Inflammatory macrophage treated with lipopolysaccharide for 4 hours (primary cell): ENCODE measurements around the gene KSR2.
"Not testable (repeated sequence)": the region's sequence is repeated elsewhere in the genome, so short reads cannot be mapped to it uniquely, and the experiment has no call there.

Experiments
- DNase-seq: peaks from one replicate; pipeline ENCODE4 v3.0.0-alpha.2; 2020

Gene KSR2

GRCh38 chr12:117968826-117969659 lies at the start of gene KSR2:
TSS of gene KSR2 (minus strand) at chr12:117968990. CDS start at chr12:117968255, 735 bp downstream.
- DNase-seq: no peak

DNA sequence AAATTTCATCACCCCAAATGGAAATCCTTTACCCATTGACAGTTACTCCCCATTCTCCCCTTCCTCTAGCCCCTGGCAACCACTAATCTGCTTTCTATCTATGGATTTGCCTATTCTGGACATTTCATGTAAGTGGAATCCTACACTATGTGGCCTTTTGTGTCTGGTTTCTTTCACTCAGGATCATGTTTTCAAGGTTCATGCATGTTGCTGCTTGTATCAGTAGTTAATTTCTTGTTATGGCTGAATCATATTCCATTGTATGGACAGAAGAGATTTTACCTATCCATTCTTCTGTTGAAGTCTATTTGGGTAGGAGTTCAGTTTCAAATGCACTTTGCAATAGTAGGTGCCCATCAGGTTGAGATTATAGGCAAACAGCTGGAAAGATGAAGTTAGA lies 49.1 kb upstream of the KSR2 start:
- no peak for DNase-seq

- peak; percentile 98 for DNase-seq
Observed at GRCh38 chr12:118016424-118017264, 47.9 kb upstream of the KSR2 start, which contains the start of gene RFC5. TSS of gene RFC5 (plus strand) at chr12:118016703. CDS start at chr12:118016828, 125 bp downstream.

DNA sequence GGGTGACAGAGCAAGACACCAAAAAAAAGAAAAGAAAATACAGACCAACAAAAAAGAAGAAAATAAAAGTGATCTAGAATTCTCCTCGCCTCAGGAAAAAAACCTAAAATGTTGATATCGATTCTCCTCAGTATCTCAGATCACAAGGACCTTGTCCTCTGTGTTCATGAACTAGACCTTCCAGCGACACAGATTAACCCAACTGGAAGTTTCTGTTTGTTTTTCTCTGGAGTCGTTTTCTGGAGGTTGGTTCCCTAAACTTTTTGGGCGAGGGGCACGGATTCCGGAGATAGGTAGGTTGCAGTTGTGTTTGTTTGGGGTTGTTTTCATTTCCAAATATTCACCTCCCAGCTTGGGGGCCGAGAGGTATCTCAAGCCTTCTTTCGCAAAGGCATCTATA lies 47.2 kb upstream of the KSR2 start:
- no peak for DNase-seq

GRCh38 chr12:118015306-118015705 lies 46.5 kb upstream of the KSR2 start:
- no peak for DNase-seq

- DNase-seq: no peak
Observed at GRCh38 chr12:118013283-118013682, 44.5 kb upstream of the KSR2 start.

DNA sequence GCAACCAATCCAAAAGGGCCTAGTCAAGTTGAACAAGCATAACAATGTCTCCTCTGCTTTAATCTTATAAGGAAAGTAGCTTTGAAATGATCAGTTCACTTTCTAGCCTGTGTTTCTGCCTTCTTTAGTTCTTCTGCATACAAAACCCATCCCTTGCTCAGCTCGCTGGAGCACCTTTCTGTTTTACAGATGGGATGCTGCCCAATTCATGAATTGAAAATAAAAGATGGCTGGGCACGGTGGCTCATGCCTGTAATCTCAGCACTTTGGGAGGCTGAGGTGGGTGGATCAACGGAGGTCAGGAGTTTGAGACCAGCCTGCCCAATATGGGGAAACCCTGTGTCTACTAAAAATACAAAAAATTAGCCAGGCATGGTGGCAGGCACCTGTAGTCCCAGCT lies 43.2 kb upstream of the KSR2 start:
- no peak for DNase-seq

GRCh38 chr12:118011377-118011776 lies 42.6 kb upstream of the KSR2 start:
- DNase-seq: no peak

DNA sequence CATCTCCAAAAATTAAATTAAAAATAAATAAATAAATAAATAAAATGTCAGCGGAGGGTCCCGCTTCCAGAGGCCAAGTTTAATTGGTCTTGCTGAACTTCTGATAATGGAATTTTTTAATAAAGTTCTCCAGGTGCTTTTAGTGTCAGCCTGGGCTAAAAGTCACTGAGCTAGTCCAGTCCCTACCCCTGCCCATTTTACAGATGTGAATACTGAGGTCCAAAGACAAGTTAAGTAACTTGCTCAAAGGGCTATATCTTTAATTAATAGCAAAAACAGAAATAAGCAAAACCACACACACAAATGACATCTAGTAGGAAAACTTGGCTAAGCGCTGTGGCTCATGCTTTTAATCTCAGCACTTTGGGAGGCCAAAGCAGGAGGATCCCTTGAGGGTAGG lies 42.1 kb upstream of the KSR2 start:
- no peak for DNase-seq

DNA sequence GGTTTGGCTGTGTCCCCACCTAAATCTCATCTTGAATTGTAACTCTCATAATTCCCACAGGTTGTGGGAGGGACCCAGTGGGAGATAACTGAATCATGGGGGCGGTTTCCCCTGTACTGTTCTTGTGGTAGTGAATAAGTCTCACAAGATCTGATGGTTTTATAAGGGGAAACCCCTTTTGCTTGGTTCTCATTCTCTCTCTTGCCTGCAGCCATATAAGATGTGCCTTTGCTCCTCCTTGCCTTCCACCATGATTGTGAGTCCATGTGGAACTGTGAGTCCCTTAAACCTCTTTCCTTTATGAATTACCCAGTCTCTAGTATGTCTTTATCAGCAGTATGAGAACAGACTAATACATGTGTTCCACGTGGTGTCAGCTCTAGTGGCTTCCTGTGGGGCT lies 31.0 kb upstream of the KSR2 start:
- not testable (repeated sequence) for DNase-seq

DNA sequence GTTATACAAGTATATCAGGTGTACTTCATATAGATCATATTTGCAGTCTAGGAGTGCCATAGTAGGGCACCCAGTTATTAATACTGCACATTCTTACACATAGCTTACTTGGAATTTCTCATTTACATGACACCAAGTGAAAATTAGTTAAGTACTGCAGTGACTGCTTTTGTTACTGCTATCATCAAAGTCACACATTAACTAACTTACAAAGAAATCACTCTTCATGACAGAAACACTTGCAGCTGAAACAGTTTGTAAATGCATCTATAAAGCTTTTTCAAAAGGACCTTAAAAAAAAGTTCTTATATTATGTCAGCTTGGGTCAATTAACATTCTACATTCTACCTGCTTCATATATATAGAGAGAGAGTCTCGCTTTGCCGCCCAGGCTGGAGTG lies 29.9 kb upstream of the KSR2 start:
- DNase-seq: no peak

DNA sequence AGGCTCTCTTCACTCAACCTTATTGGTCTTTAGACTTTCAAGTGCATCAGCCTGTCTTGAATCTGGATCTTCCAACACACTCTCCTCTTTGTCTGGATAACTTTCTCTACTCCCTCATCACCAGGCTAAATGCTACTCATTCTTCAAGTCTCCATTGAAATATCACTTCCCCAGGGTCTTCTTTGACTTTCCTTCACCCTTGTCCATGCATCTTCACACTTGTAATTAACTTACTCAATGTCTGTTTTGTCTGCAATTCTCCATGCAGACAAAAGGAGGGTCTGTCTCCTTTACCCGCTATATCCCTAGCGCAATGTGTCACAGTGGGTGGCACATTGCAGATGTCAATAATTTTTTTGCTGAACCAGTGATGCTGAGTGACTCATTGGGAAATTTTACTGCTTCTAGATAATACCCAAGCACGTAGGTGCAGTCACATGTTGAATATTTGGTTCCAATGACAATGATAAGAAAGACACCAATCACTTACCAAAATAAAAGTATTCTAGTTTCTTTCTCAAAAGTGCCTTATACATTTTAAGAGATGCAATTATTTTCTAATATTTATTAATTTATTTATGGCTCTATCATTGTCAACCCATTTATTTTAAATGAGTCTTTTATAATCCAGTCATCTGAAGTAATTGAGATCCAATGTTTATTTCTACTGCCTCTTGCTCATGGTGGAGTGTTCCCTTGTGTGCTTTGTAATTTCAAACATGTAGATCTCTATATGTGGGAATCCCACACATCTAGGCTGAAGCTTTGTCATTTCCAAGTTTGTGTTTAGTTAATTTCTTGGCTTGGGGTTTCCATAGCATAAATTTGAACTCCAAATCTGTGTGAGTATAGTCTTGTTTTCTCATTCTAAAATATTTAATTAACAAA lies 26.0 kb upstream of the KSR2 start:
- DNase-seq: no peak

GRCh38 chr12:117986705-117987469 lies 18.1 kb upstream of the KSR2 start:
- peak; percentile 27 for DNase-seq

- DNase-seq: no peak
Observed at GRCh38 chr12:117985182-117985581, 16.4 kb upstream of the KSR2 start.

DNA sequence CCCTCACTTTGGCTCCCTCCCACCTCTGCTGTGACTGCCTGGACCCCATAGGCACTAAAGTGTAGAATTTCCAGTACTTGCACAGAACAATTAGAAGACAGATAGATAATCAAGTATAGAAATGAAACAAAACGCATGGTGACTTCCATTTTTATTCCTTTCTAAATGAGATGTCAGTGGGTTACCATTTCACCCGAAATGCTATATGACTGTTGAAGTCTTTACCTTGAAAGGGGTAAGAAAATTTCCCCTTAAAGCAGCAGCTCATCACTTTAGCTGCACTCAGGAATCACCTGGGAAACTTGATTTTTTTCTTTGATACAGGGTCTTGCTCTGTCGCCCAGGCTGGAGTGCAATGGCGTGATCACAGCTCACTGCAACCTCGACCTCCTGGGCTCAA lies 12.5 kb upstream of the KSR2 start:
- DNase-seq: no peak

DNA sequence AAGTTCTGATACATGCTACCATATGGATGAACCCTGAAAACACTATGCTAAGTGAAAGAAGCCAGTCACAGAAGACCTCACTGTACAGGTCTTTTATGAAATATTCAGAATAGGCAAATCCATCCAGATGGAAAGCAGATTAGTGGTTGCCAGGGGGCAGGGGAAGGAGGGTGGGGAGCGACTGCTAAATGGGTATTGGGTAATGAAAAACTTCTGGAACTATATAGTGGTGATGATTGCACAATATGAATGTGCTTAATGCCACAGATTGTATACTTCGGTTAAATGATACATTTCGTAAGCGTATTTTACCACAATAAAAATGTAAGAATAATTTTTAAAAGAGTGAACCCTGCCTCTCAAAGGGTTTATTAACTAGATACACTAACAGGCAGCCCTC lies 11.8 kb upstream of the KSR2 start:
- no peak for DNase-seq

- no peak for DNase-seq
Observed at GRCh38 chr12:117977373-117977772, 8.6 kb upstream of the KSR2 start.

DNA sequence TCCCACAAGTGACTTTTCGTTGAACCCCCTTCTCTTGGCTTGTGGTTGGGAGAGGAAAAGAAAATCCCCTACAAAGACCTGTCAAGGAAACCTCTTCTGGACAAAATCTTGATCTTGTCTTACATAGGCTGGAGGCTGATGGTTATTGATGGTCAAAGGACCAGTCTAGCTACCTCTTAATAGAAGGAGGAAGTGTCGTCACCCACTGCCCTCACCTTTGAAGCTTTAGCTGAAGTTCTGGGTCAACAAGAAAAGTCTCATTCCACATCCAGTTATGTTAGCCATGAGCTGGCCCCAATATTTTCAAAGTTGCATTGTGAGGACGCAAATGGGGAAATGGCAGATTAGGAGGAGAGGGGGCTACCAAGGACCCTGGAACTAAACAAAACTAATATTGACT lies 6.2 kb upstream of the KSR2 start:
- no peak for DNase-seq

DNA sequence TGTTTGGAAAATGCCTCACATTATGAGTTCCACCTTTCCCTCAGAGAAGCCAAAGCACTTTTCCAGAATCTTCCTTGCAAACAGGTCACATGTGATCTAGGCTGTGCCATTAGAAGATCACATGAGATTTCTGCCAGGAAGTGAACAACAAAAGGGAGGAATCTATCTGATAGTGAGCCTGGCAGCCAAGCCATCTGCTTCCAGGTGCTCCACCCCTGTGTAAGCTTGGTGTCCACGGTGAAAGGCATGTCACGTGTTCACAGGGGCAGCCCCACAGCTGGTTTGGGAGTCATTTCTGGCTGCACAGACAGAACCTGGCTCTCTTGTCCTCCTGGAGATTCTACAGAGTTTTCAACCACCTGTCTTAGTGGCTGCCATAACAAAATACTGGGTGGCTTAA lies 3.5 kb upstream of the KSR2 start:
- DNase-seq: no peak

- no peak for DNase-seq
Observed at GRCh38 chr12:117970334-117970733, 1.5 kb upstream of the KSR2 start.

DNA sequence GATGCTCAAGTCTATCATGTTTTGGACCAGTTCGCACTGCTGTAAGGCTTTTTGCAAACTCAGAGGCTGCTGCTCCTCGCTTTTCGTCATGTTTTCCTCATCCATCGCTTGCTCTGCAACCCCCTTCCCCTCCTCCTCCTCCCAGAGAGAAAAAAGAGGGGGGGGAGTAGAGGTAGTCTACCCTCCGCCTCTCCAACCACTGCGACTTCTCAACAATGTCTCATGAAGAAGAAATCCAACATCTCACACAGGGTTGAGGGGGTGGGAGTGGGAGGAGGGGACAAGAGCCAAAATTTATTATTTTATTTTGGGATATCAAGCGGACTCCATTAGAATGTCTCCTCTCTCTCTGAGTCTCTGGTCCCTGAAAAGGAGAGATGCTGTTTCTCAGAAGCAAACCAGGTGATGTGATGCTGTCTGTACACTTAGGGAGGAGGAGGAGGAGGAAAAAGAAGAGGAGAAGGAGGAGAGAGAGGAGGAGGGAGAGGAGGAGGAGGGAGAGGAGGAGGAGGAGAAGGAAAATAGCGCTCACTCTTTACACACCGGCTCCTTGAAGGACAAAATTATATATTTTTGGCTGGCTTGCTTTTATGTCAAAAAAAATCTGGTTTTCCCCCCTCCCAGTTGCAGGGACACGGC lies 520 bp downstream of the KSR2 start:
- no peak for DNase-seq

DNA sequence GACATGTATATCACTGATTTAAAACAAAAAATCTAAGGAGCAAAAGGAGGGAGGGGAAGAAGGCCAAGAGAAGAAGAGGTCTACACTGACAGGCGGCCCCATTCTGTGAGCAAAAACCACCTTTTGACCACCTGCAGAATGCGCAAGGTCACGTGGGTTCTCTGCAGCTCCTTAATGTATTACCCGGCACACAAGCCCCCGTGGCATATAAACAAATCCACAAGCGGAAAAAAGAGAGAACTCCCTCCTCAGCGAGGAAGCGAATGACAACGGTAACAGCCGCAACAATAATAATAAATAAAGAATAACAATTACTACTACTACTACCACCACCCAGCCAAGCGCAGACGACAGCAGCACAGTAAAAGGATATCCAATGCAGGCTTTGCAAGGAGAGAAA lies 1.3 kb downstream of the KSR2 start:
- no peak for DNase-seq
